ENCODE results near the gene MORC3. TPM values are rescaled to one million over a fixed set of nuclear protein-coding genes. Genes with fewer than 3 reads are reported as not detected.

MORC3 gene
- total and polyA plus RNA-seq, 7 donors = 12.0 to 59.8 (median 39.5) TPM

DNA sequence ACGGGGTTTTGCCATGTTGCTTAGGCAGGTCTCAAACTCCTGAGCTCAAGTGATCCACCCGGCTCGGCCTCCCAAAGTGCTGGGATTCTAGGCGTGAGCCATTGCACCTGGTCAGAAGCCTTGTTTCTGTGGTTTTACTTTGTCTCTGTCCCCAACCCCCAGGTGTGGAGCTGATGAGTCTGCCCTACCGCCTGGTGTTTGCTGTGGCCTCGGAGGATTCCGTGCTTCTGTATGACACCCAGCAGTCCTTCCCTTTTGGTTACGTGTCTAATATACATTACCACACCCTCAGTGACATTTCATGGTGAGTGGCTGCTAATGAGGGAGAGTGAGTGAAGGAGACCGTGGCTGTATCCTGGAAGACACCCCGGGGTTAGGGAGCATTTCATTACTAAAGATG lies 91.3 kb downstream of the MORC3 start:
- 97 to 98% methylated on average over 10 of the region's 10 CpGs for WGBS, 2 donors
- no peaks in the 10 kb centered on the region for H3K4me1 ChIP-seq
- H3K27ac ChIP-seq = no peak overlapping the region
- no peak overlapping the region for H3K4me3 ChIP-seq
- TF ChIP-seq POLR2AphosphoS5 (IDR thresholded peaks at IDR 0.05) (no peak), EP300 (IDR thresholded peaks at IDR 0.05) (no peak), POLR2A (IDR thresholded peaks at IDR 0.05) (no peak)
- TF ChIP-seq, protein P1, sequence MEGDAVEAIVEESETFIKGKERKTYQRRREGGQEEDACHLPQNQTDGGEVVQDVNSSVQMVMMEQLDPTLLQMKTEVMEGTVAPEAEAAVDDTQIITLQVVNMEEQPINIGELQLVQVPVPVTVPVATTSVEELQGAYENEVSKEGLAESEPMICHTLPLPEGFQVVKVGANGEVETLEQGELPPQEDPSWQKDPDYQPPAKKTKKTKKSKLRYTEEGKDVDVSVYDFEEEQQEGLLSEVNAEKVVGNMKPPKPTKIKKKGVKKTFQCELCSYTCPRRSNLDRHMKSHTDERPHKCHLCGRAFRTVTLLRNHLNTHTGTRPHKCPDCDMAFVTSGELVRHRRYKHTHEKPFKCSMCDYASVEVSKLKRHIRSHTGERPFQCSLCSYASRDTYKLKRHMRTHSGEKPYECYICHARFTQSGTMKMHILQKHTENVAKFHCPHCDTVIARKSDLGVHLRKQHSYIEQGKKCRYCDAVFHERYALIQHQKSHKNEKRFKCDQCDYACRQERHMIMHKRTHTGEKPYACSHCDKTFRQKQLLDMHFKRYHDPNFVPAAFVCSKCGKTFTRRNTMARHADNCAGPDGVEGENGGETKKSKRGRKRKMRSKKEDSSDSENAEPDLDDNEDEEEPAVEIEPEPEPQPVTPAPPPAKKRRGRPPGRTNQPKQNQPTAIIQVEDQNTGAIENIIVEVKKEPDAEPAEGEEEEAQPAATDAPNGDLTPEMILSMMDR (IDR thresholded peaks at IDR 0.05) = no peak
- no peaks in the 10 kb centered on the region for H3K27me3 ChIP-seq
- peaks cover 0 to 13% (median 0%) of the 10 kb centered on the region in 4 donors for H3K36me3 ChIP-seq
- no peaks in the 10 kb centered on the region for H3K9me3 ChIP-seq
- intact Hi-C loops (cut with DNase I) = no loop called here
- no peak for DNase-seq

DNA sequence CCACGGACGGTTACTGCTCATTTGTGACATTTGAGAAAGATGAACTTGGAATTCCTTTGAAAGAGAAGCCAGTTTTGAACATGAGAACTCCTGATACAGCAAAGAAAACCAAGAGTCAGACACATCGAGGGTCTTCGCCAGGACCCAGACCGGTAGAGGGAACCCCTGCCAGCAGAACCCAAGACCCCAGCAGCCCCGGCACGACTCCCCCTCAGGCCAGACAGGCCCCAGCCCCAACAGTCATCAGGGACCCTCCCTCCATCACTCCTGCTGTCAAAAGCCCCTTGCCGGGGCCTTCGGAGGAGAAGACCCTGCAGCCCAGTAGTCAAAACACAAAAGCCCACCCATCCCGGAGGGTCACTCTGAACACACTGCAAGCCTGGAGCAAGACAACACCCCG lies 92.9 kb downstream of the MORC3 start:
- no peak for DNase-seq
- Histone ChIP-seq H3K27me3 (no peaks in the 10 kb centered on the region), H3K4me1 (no peaks in the 10 kb centered on the region), H3K9me3 (no peaks in the 10 kb centered on the region), H3K4me3 (no peak overlapping the region), H3K36me3 (peaks cover 0 to 13% (median 0%) of the 10 kb centered on the region in 4 donors), H3K27ac (no peak overlapping the region)
- TF ChIP-seq EP300 (IDR thresholded peaks at IDR 0.05) (no peak), POLR2A (IDR thresholded peaks at IDR 0.05) (no peak), POLR2AphosphoS5 (IDR thresholded peaks at IDR 0.05) (no peak)
- TF ChIP-seq, protein P1 (IDR thresholded peaks at IDR 0.05) = no peak
- intact Hi-C loops (cut with DNase I) = no loop called here
- WGBS, 2 donors = 95% methylated on average over 11 of the region's 11 CpGs

DNA sequence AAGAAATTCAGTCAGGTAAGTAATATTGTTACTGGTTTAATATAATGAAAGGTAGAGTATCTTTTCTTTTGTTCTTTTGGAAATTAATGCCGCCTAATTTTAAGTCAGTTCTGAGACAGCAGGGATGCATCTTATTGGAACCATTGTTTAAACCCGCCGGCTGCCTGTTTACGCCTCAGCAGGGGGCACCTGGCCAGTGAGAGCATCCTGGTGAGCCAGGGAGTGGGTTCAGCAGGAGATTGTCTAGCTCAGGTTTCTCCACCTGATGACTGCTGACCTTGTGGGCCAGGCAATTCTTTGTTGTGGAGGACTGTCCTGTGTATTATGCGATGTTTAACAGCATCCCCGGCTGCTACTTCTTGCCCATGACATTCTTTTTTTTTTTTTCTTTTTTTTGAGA lies 95.4 kb downstream of the MORC3 start:
- H3K9me3 ChIP-seq = no peaks in the 10 kb centered on the region
- no peak for DNase-seq
- TF ChIP-seq, protein P1 (IDR thresholded peaks at IDR 0.05) = no peak
- TF ChIP-seq POLR2A (IDR thresholded peaks at IDR 0.05) = no peak
- no peak for TF ChIP-seq EP300 (IDR thresholded peaks at IDR 0.05)
- TF ChIP-seq POLR2AphosphoS5 (IDR thresholded peaks at IDR 0.05) = no peak
- no peaks in the 10 kb centered on the region for H3K4me1 ChIP-seq
- peaks cover 0 to 13% (median 0%) of the 10 kb centered on the region in 4 donors for H3K36me3 ChIP-seq
- no peaks in the 10 kb centered on the region for H3K27me3 ChIP-seq
- WGBS, 2 donors = 94 to 96% methylated on average over 6 of the region's 6 CpGs
- intact Hi-C loops (cut with DNase I) = no loop called here
- no peak overlapping the region for H3K4me3 ChIP-seq
- no peak overlapping the region for H3K27ac ChIP-seq

DNA sequence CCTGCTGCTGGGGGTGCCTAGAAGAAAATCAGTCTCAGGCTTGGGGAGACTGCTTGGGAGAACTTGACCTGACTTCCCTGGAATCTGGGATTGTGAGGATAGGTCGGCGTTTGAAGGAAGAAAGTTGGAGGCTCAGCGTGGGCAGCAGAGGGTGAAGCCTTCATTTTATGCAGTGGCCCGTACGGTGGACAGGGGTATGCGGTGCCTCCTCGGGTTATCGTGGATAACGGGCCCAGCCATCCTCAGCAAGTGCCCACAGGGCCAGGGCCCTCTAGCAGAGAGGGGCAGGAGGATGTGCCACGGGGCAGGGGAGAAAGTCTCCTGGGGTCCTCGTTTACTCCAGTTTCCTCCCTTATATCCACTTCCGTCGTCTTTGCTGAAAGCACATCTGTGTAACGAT lies 99.2 kb downstream of the MORC3 start:
- Histone ChIP-seq H3K36me3 (peaks cover 0 to 7% (median 0%) of the 10 kb centered on the region in 4 donors), H3K27me3 (no peaks in the 10 kb centered on the region), H3K4me1 (no peaks in the 10 kb centered on the region), H3K9me3 (no peaks in the 10 kb centered on the region), H3K27ac (no peak overlapping the region), H3K4me3 (no peak overlapping the region)
- intact Hi-C loops (cut with DNase I) = no loop called here
- 90% methylated on average over 14 of the region's 14 CpGs for WGBS, 2 donors
- DNase-seq = no peak
- TF ChIP-seq, protein P1 (IDR thresholded peaks at IDR 0.05) = no peak
- TF ChIP-seq EP300 (IDR thresholded peaks at IDR 0.05) (no peak), POLR2AphosphoS5 (IDR thresholded peaks at IDR 0.05) (no peak), POLR2A (IDR thresholded peaks at IDR 0.05) (no peak)

DNA sequence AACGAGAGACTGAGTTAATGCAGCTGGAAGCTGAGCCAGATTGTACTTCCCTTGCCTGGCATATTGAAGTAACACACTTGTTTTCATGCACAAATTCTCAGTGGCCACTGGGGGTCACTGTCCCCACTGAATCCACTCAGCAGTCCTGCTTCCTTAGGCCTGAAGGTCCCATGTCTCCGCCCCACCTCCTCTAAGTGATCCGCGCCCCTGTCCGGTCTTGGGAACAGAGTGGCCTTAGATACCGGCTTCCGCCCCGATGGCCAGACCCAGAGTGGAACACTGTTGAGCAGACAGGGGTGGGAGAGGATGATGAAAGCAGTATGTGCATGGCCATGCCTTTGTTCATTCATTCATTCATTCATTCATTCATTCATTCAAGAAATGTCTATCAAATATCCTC lies 100.0 kb downstream of the MORC3 start:
- intact Hi-C loops (cut with DNase I) = loop anchor here (10.0 kb wide), 1 partner anchor 505 kb away; no protein-coding TSS in a partner anchor

More for the DNA sequence above, 100.0 kb downstream of the MORC3 start:
- 7 to 34% methylated on average over 8 of the region's 8 CpGs for WGBS, 2 donors
- Histone ChIP-seq H3K4me3 (no peak overlapping the region), H3K4me1 (no peaks in the 10 kb centered on the region), H3K27ac (no peak overlapping the region), H3K27me3 (no peaks in the 10 kb centered on the region), H3K9me3 (no peaks in the 10 kb centered on the region), H3K36me3 (peaks cover 0 to 7% (median 0%) of the 10 kb centered on the region in 4 donors)
- DNase-seq = peak; percentile 86
- TF ChIP-seq, protein P1 (IDR thresholded peaks at IDR 0.05) = peak in 2 of 4 experiments; percentile 54 to 66
- TF ChIP-seq EP300 (IDR thresholded peaks at IDR 0.05) = no peak
- no peak for TF ChIP-seq POLR2AphosphoS5 (IDR thresholded peaks at IDR 0.05)

All from sigmoid colon (tissue), 7 donors.